A549 (cell line): ENCODE measurements around the gene TAX1BP1. TPM values are rescaled to one million over a fixed set of nuclear protein-coding genes. Genes with fewer than 3 reads are reported as not detected.

ENCODE experiments used
- ATAC-seq, 2 experiments: fragments of 200-7000 bp in 1 of 2; fragments of >200 bp in 1 of 2; cut with Nextera tagmentation in 1 of 2; cut with Tn5 transposase in 1 of 2; 3 replicates each; pipeline versions ENCODE4 v1.8.0 to v1.9.1; 2018 to 2020; ENCODE audit warnings: mild to moderate bottlenecking in 1 of 2, moderate library complexity in 1 of 2
- CTCF ChIA-PET: fragments of 300-600 bp; sonication (Branson Sonifier 250); formaldehyde crosslinking; extraction: SDS; loops from one replicate; lab custom pipeline; 2021; ENCODE audit warnings: antibody characterized with exemption, inconsistent platforms; lab: Yijun Ruan, JAX
- POLR2A ChIA-PET: fragments of 350-600 bp; formaldehyde crosslinking; extraction: SDS; loops from one replicate; lab custom pipeline; 2021; ENCODE audit warnings: antibody characterized with exemption, inconsistent platforms; lab: Yijun Ruan, JAX
- DNase-seq, 2 experiments: peaks; one replicate each; pipeline versions ENCODE4 v3.0.0 to v3.0.0-alpha.2; 2011 to 2016; ENCODE audit warnings: low read depth in 1 of 2, low spot score in 1 of 2
- FAIRE-seq: peaks from 2 replicates; lab custom pipeline; 2011; peaks lifted over from hg19 to GRCh38; lab: Jason Lieb, UNC
- H3K27ac ChIP-seq, 2 experiments: fragments of >200 bp; sonication (Bioruptor Twin); formaldehyde crosslinking; 3 replicates each; pipeline ENCODE4 v1.5.1; 2016 to 2017
- H3K4me1 ChIP-seq: fragments of >200 bp; sonication (Bioruptor Twin); formaldehyde crosslinking; 3 replicates; pipeline ENCODE4 v1.6.1; 2016
- H3K4me2 ChIP-seq: fragments of >200 bp; sonication (Bioruptor Twin); formaldehyde crosslinking; 3 replicates; pipeline ENCODE4 v1.6.1; 2016
- H3K4me3 ChIP-seq: fragments of >200 bp; sonication (Bioruptor Twin); formaldehyde crosslinking; 3 replicates; pipeline ENCODE4 v1.5.1; 2016
- H3K9me3 ChIP-seq: fragments of >200 bp; sonication (Bioruptor Twin); formaldehyde crosslinking; 3 replicates; pipeline ENCODE4 v1.6.1; 2016
- BCL3 ChIP-seq: fragments of >200 bp; sonication (Bioruptor Twin); formaldehyde crosslinking; IDR thresholded peaks from 3 replicates; pipeline ENCODE4 v1.6.1; 2016
- BHLHE40 ChIP-seq: IDR thresholded peaks from 2 replicates; pipeline ENCODE4 v1.6.1; 2012; ENCODE audit warnings: low read depth, low read length, inconsistent platforms
- CBX8 ChIP-seq: fragments of 200-600 bp; sonication (generic); IDR thresholded peaks from 2 replicates; pipeline ENCODE4 v1.6.1; 2016
- CEBPB ChIP-seq, 2 experiments: fragments of >200 bp in 1 of 2; sonication (Bioruptor Twin) in 1 of 2; formaldehyde crosslinking in 1 of 2; IDR thresholded peaks; 2 replicates each; pipeline ENCODE4 v1.6.1; 2012 to 2016
- CHD4 ChIP-seq: fragments of 200-600 bp; sonication (generic); IDR thresholded peaks from 2 replicates; pipeline ENCODE4 v1.6.1; 2016; ENCODE audit warnings: antibody characterized with exemption, mild to moderate bottlenecking, borderline replicate concordance
- EP300 ChIP-seq, 2 experiments: fragments of >200 bp; sonication (Bioruptor Twin); formaldehyde crosslinking; IDR thresholded peaks; 2 replicates in 1 of 2; 3 replicates in 1 of 2; pipeline ENCODE4 v1.6.1; 2016 to 2017
- GATA3 ChIP-seq: IDR thresholded peaks from 2 replicates; pipeline ENCODE4 v1.6.1; 2012; ENCODE audit warnings: borderline replicate concordance
- HMGXB4 ChIP-seq: fragments of 250-450 bp; sonication (Bioruptor Pico); IDR thresholded peaks from 2 replicates; pipeline ENCODE4 v1.5.0; 2021; ENCODE audit warnings: mild to moderate bottlenecking, moderate library complexity, borderline replicate concordance
- HOXA7 ChIP-seq: fragments of 250-450 bp; sonication (Bioruptor Pico); IDR thresholded peaks from 2 replicates; pipeline ENCODE4 v1.5.0; 2020; ENCODE audit warnings: mild to moderate bottlenecking, moderate library complexity
- HOXB13 ChIP-seq: fragments of 250-450 bp; sonication (Bioruptor Pico); IDR thresholded peaks from 2 replicates; pipeline ENCODE4 v1.5.0; 2020; ENCODE audit warnings: low read depth, mild to moderate bottlenecking, moderate library complexity
- JUNB ChIP-seq: fragments of >200 bp; sonication (Bioruptor Twin); formaldehyde crosslinking; IDR thresholded peaks from 2 replicates; pipeline ENCODE4 v1.6.1; 2016
- MAZ ChIP-seq: fragments of 150-350 bp; IDR thresholded peaks from 2 replicates; pipeline ENCODE4 v1.6.1; 2014; ENCODE audit warnings: antibody characterized with exemption, low read depth, low read length, borderline replicate concordance
- MYC ChIP-seq: IDR thresholded peaks from 2 replicates; pipeline ENCODE4 v1.6.1; 2012; ENCODE audit warnings: mild to moderate bottlenecking, inconsistent platforms, low read length, improper control_type of control experiment, borderline replicate concordance
- NFE2L2 ChIP-seq: fragments of 150-350 bp; conservative IDR thresholded peaks from 2 replicates; pipeline ENCODE4 v1.6.1; 2014; ENCODE audit warnings: low read length
- NR3C1 ChIP-seq: fragments of >200 bp; sonication (Bioruptor Twin); formaldehyde crosslinking; IDR thresholded peaks from 3 replicates; pipeline ENCODE4 v1.6.1; 2017
- PHF8 ChIP-seq: fragments of 200-600 bp; sonication (generic); IDR thresholded peaks from 2 replicates; pipeline ENCODE4 v1.6.1; 2016; ENCODE audit warnings: low read depth, mild to moderate bottlenecking, antibody characterized with exemption, moderate library complexity, borderline replicate concordance
- TFCP2L1 ChIP-seq: fragments of 250-450 bp; sonication (Bioruptor Pico); IDR thresholded peaks from 2 replicates; pipeline ENCODE4 v1.5.0; 2021; ENCODE audit warnings: mild to moderate bottlenecking
- TP53 ChIP-seq: fragments of 250-450 bp; sonication (Bioruptor Pico); IDR thresholded peaks from 2 replicates; pipeline ENCODE4 v1.5.0; 2021; ENCODE audit warnings: mild to moderate bottlenecking, moderate library complexity
- WGBS: methylation state at CpG from one replicate; pipeline ENCODE4 v1.1.6; 2017; ENCODE audit errors: missing lambda C conversion rate; 5-methylcytosine and 5-hydroxymethylcytosine counted together
- polyA plus RNA-seq, 4 experiments: library from polyadenylated mRNA; depleted of rRNA in 3 of 4; stranded (reverse); fragments of >200 nt; fragmentation: RNase III in 1 of 4; extraction: RNeasy Plus Mini Kit Qiagen cat#74134 plus additional on column Dnase treatment in 1 of 4; gene quantifications; 2 replicates in 3 of 4; 3 replicates in 1 of 4; pipeline ENCODE4 v1.2.3, GENCODE V29; 2011 to 2017
- TF ChIP-seq, protein P1 (sequence below): IDR thresholded peaks from 2 replicates; pipeline ENCODE4 v1.6.1; 2012

Gene TAX1BP1
- polyA plus RNA-seq, 2 of the 4 experiments (the other 2 are of a cell fraction): 105 to 180 TPM

DNA sequence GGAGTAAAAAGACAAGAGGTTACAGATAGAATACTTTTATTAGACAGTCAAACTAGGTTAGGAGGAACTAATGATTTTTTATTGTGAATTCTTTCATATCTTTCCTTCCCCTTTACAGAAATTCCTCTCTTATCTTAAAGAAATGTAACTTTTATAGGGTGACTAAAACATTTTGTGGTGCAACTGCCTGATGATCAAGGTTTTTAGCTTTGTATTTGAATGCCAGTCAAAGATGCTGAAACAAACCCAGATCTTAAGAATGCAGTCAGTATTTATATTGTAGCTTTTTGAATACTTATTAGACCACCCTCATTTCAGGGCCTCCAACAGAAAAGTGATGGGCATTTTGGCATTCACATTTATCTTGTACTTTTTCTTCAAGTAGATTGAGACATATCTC is 27.4 kb downstream of the TAX1BP1 start:
- ATAC-seq (no peak), DNase-seq (peak in 1 of 2 experiments; percentile 27)
- POLR2A ChIA-PET: interaction anchor here (1.3 kb wide), 1 partner anchor 104 kb away, joined by 7 read pairs; the partner anchor contains the start of gene HIBADH
- no peak overlapping the region for H3K4me3 ChIP-seq
- H3K4me2 ChIP-seq: peak overlapping the region; percentile 4; the same call in 2 of the 3 replicates
- no peak overlapping the region; a peak in 1 of 6 replicates for H3K27ac ChIP-seq
- CTCF ChIA-PET: interaction anchor here (3.7 kb wide), 1 partner anchor 22 kb away, joined by 21 read pairs; no protein-coding TSS in a partner anchor
- H3K4me1 ChIP-seq: peaks cover 71% of the 10 kb centered on the region
- TF ChIP-seq MAZ (no peak), BCL3 (no peak), GATA3 (peak; percentile 75; the same call in 1 of the 2 replicates), HOXB13 (CRISPR knock-in tag) (no peak), EP300 (IDR thresholded peaks at IDR 0.05) (peak in 1 of 2 experiments; percentile 52; a peak in 1 of 5 replicates), CHD4 (no peak), NR3C1 (no peak), JUNB (0 out of 2 replicates have a peak, but pooled peaks have one; percentile 36), CBX8 (no peak), CEBPB (IDR thresholded peaks at IDR 0.05) (no peak), BHLHE40 (no peak)
- TF ChIP-seq, all 56 proteins: peak for 3
- no peak for FAIRE-seq
- H3K9me3 ChIP-seq: no peaks in the 10 kb centered on the region

DNA sequence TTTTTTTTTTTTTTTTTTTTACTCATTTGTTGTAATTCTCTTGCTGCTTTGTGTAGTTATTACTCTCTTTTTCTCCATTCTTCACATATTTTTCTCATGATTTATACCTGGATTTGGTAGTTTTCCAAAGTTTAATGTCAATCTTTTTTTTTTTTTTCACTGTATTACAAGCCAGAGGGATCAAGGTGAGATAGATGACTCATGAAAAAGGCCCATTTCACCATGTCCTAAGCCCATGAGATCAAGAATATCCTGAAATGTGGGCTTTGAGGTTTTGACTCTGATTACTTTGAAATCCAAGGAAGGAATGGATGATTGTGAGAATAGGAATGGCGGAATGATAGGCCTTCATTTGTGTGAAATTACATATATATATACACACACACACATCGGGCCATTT is 31.1 kb downstream of the TAX1BP1 start:
- 97% methylated on average over 2 of the region's 2 CpGs for WGBS
- ChIA-PET CTCF (interaction anchor here (1.3 to 4.4 kb wide), 2 partner anchors 26 to 563 kb away, joined by 3 to 29 read pairs; no protein-coding TSS in a partner anchor), POLR2A (interaction anchor here (0.5 kb wide), 1 partner anchor 126 kb away, joined by 3 read pairs; no protein-coding TSS in a partner anchor)
- no peak overlapping the region for H3K4me2 ChIP-seq
- H3K4me3 ChIP-seq: no peak overlapping the region
- peak overlapping the region in 1 of 2 experiments; percentile 58; a peak in 2 of 6 replicates for H3K27ac ChIP-seq
- ATAC-seq (no peak), FAIRE-seq (no peak), DNase-seq (no peak)
- H3K4me1 ChIP-seq: peaks cover 60% of the 10 kb centered on the region
- TF ChIP-seq PHF8 (no peak), BCL3 (no peak), HOXA7 (CRISPR knock-in tag) (no peak), BHLHE40 (no peak), TP53 (no peak), HMGXB4 (CRISPR knock-in tag) (no peak), CEBPB (IDR thresholded peaks at IDR 0.05) (no peak), TFCP2L1 (CRISPR knock-in tag) (no peak), NFE2L2 (no peak), MYC (no peak), HOXB13 (CRISPR knock-in tag) (no peak)
- TF ChIP-seq, protein P1, sequence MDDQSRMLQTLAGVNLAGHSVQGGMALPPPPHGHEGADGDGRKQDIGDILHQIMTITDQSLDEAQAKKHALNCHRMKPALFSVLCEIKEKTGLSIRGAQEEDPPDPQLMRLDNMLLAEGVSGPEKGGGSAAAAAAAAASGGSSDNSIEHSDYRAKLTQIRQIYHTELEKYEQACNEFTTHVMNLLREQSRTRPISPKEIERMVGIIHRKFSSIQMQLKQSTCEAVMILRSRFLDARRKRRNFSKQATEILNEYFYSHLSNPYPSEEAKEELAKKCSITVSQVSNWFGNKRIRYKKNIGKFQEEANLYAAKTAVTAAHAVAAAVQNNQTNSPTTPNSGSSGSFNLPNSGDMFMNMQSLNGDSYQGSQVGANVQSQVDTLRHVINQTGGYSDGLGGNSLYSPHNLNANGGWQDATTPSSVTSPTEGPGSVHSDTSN: no peak
- TF ChIP-seq, all 56 proteins: peak for 0
- H3K9me3 ChIP-seq: no peaks in the 10 kb centered on the region
